Measurements from ENCODE around the gene NRG2.

The NRG2 gene

GRCh38 chr5:140004174-140004573 lies 38.9 kb downstream of the NRG2 start:
- FAIRE-seq = no peak

GRCh38 chr5:140003519-140003918 lies 39.6 kb downstream of the NRG2 start:
- no peak for FAIRE-seq

- no peak for FAIRE-seq
Measured at GRCh38 chr5:140000332-140000731, 42.8 kb downstream of the NRG2 start.

GRCh38 chr5:139998837-139999236 lies 44.3 kb downstream of the NRG2 start:
- no peak for FAIRE-seq

GRCh38 chr5:139997276-139997675 lies 45.8 kb downstream of the NRG2 start:
- no peak for FAIRE-seq

- FAIRE-seq = no peak
Measured at GRCh38 chr5:139995929-139996328, 47.2 kb downstream of the NRG2 start.

- FAIRE-seq = no peak
Measured at GRCh38 chr5:139994234-139994633, 48.9 kb downstream of the NRG2 start.

- FAIRE-seq = no peak
Measured at GRCh38 chr5:139985733-139986132, 57.4 kb downstream of the NRG2 start.

- FAIRE-seq = no peak
Measured at GRCh38 chr5:139985290-139985689, 57.8 kb downstream of the NRG2 start.

GRCh38 chr5:139984816-139985215 lies 58.3 kb downstream of the NRG2 start:
- FAIRE-seq = no peak

- no peak for FAIRE-seq
Measured at GRCh38 chr5:139982975-139983240, 60.2 kb downstream of the NRG2 start.

- FAIRE-seq = no peak
Measured at GRCh38 chr5:139982157-139982974, 60.7 kb downstream of the NRG2 start.

- no peak for FAIRE-seq
Measured at GRCh38 chr5:139980765-139981164, 62.3 kb downstream of the NRG2 start.

- FAIRE-seq = no peak
Measured at GRCh38 chr5:139979943-139980342, 63.2 kb downstream of the NRG2 start.

- no peak for FAIRE-seq
Measured at GRCh38 chr5:139979518-139979917, 63.6 kb downstream of the NRG2 start.

- FAIRE-seq = no peak
Measured at GRCh38 chr5:139976703-139977102, 66.4 kb downstream of the NRG2 start.

GRCh38 chr5:139975942-139976341 lies 67.2 kb downstream of the NRG2 start:
- FAIRE-seq = no peak

GRCh38 chr5:139975306-139975705 lies 67.8 kb downstream of the NRG2 start:
- no peak for FAIRE-seq

GRCh38 chr5:139974661-139975060 lies 68.4 kb downstream of the NRG2 start:
- FAIRE-seq = no peak

- no peak for FAIRE-seq
Measured at GRCh38 chr5:139971202-139971725, 71.8 kb downstream of the NRG2 start.

- no peak for FAIRE-seq
Measured at GRCh38 chr5:139969318-139969717, 73.8 kb downstream of the NRG2 start.

- FAIRE-seq = no peak
Measured at GRCh38 chr5:139968547-139969261, 74.4 kb downstream of the NRG2 start.

- FAIRE-seq = no peak
Measured at GRCh38 chr5:139967353-139967752, 75.7 kb downstream of the NRG2 start.

GRCh38 chr5:139966856-139967255 lies 76.2 kb downstream of the NRG2 start:
- no peak for FAIRE-seq
